ENCODE data around the gene EPN1.

The EPN1 gene

GRCh38 chr19:55667958-55668357 lies 7.1 kb upstream of the EPN1 start:
- TF ChIP-seq CTCF (IDR thresholded peaks at IDR 0.05; ENCODE audit: low read depth, low read length), result no peak
- no peak overlapping the region for H3K4me3 ChIP-seq (ENCODE audit: low read depth, low read length)
- DNase-seq (ENCODE audit: low read depth, low spot score), result no peak
- in situ Hi-C loops (cut with HindIII; ENCODE audit: low sequenced_read_pairs), result no loop called here

GRCh38 chr19:55668603-55669348 lies 6.2 kb upstream of the EPN1 start:
- no peak overlapping the region for H3K4me3 ChIP-seq (ENCODE audit: low read depth, low read length)
- in situ Hi-C loops (cut with HindIII; ENCODE audit: low sequenced_read_pairs), result no loop called here

GRCh38 chr19:55669418-55670279 lies 5.4 kb upstream of the EPN1 start:
- TF ChIP-seq CTCF (IDR thresholded peaks at IDR 0.05; ENCODE audit: low read depth, low read length), result no peak
- no peak overlapping the region for H3K4me3 ChIP-seq (ENCODE audit: low read depth, low read length)
- DNase-seq (ENCODE audit: low read depth, low spot score), result no peak
- in situ Hi-C loops (cut with HindIII; ENCODE audit: low sequenced_read_pairs), result no loop called here

More at GRCh38 chr19:55668603-55669348, 6.2 kb upstream of the EPN1 start:
- DNase-seq (ENCODE audit: low read depth, low spot score), result no peak
- no peak for TF ChIP-seq CTCF (IDR thresholded peaks at IDR 0.05; ENCODE audit: low read depth, low read length)

GRCh38 chr19:55670280-55671053 lies 4.6 kb upstream of the EPN1 start:
- in situ Hi-C loops (cut with HindIII; ENCODE audit: low sequenced_read_pairs), result no loop called here
- H3K4me3 ChIP-seq (ENCODE audit: low read depth, low read length), result no peak overlapping the region
- no peak for TF ChIP-seq CTCF (IDR thresholded peaks at IDR 0.05; ENCODE audit: low read depth, low read length)
- no peak for DNase-seq (ENCODE audit: low read depth, low spot score)

- TF ChIP-seq CTCF (IDR thresholded peaks at IDR 0.05; ENCODE audit: low read depth, low read length), result no peak
- no peak overlapping the region for H3K4me3 ChIP-seq (ENCODE audit: low read depth, low read length)
- no peak for DNase-seq (ENCODE audit: low read depth, low spot score)
- in situ Hi-C loops (cut with HindIII; ENCODE audit: low sequenced_read_pairs), result no loop called here
Observed at GRCh38 chr19:55671054-55671378, 4.0 kb upstream of the EPN1 start.

- TF ChIP-seq CTCF (IDR thresholded peaks at IDR 0.05; ENCODE audit: low read depth, low read length), result no peak
Observed at GRCh38 chr19:55672418-55672817, 2.6 kb upstream of the EPN1 start.

More at GRCh38 chr19:55672418-55672817, 2.6 kb upstream of the EPN1 start:
- no peak for DNase-seq (ENCODE audit: low read depth, low spot score)
- in situ Hi-C loops (cut with HindIII; ENCODE audit: low sequenced_read_pairs), result no loop called here
- H3K4me3 ChIP-seq (ENCODE audit: low read depth, low read length), result no peak overlapping the region
